DND-41 (cell line): ENCODE measurements around the gene GLT8D2.
A peak's percentile ranks its signal among the peaks of the same experiment; 100 is the strongest.

Experiments used
- ATAC-seq: fragments of 200-7000 bp; cut with Tn5 transposase; 3 replicates; pipeline ENCODE4 v1.9.1; 2021; ENCODE audit warnings: low read depth; ENCODE audit not compliant: insufficient read depth
- DNase-seq: peaks from one replicate; pipeline ENCODE4 v3.0.0-alpha.2; 2020
- H2AFZ ChIP-seq: 2 replicates; pipeline ENCODE4 v1.6.0; 2012; ENCODE audit warnings: low read depth, low read length
- H3K27ac ChIP-seq: 2 replicates; pipeline ENCODE4 v1.5.1; 2012; ENCODE audit warnings: low read length, inconsistent platforms
- H3K27me3 ChIP-seq: fragments of 200-600 bp; sonication (generic); 2 replicates; pipeline ENCODE4 v1.6.0; 2012; ENCODE audit warnings: low read length, mild to moderate bottlenecking, inconsistent platforms; ENCODE audit not compliant: insufficient read depth, poor library complexity
- H3K36me3 ChIP-seq: 2 replicates; pipeline ENCODE4 v1.5.1; 2012; ENCODE audit warnings: low read length, inconsistent platforms; ENCODE audit not compliant: insufficient read depth
- H3K4me1 ChIP-seq: 2 replicates; pipeline ENCODE4 v1.5.1; 2012; ENCODE audit warnings: mild to moderate bottlenecking, low read length; ENCODE audit not compliant: insufficient read depth
- H3K4me2 ChIP-seq: 2 replicates; pipeline ENCODE4 v1.6.0; 2012; ENCODE audit warnings: mild to moderate bottlenecking, moderate library complexity, low read length, inconsistent platforms; ENCODE audit not compliant: insufficient read depth
- H3K4me3 ChIP-seq, 2 experiments: fragments of 200-600 bp in 1 of 2; shearing (Covaris generic) in 1 of 2; 2 replicates each; pipeline ENCODE4 v1.5.1; 2012 to 2016; ENCODE audit warnings: inconsistent platforms in 2 of 2, low read length in 2 of 2, mild to moderate bottlenecking in 2 of 2, low read depth in 1 of 2, moderate library complexity in 1 of 2
- H3K79me2 ChIP-seq: 2 replicates; pipeline ENCODE4 v1.6.0; 2012; ENCODE audit warnings: low read length, inconsistent platforms; ENCODE audit not compliant: insufficient read depth
- H3K9ac ChIP-seq: 2 replicates; pipeline ENCODE4 v1.6.0; 2012; ENCODE audit warnings: low read depth, mild to moderate bottlenecking, inconsistent platforms, low read length, moderate library complexity
- H3K9me3 ChIP-seq: 2 replicates; pipeline ENCODE4 v1.5.1; 2012; ENCODE audit warnings: low read length, moderate library complexity, mild to moderate bottlenecking, inconsistent platforms; ENCODE audit not compliant: insufficient read depth, severe bottlenecking
- H4K20me1 ChIP-seq: 2 replicates; pipeline ENCODE4 v1.6.0; 2012; ENCODE audit warnings: low read length; ENCODE audit not compliant: insufficient read depth
- EZH2 ChIP-seq: IDR thresholded peaks from 3 replicates; pipeline ENCODE4 v1.6.1; 2012; ENCODE audit warnings: borderline replicate concordance, low read depth, mild to moderate bottlenecking, moderate library complexity, low read length, inconsistent platforms; ENCODE audit not compliant: severe bottlenecking
- TF ChIP-seq, protein P1 (sequence below): IDR thresholded peaks from 2 replicates; pipeline ENCODE4 v1.5.1; 2012; ENCODE audit warnings: borderline replicate concordance, low read length, moderate library complexity, mild to moderate bottlenecking; ENCODE audit not compliant: poor library complexity, severe bottlenecking; ENCODE audit errors: extremely low read depth

Gene GLT8D2

DNA sequence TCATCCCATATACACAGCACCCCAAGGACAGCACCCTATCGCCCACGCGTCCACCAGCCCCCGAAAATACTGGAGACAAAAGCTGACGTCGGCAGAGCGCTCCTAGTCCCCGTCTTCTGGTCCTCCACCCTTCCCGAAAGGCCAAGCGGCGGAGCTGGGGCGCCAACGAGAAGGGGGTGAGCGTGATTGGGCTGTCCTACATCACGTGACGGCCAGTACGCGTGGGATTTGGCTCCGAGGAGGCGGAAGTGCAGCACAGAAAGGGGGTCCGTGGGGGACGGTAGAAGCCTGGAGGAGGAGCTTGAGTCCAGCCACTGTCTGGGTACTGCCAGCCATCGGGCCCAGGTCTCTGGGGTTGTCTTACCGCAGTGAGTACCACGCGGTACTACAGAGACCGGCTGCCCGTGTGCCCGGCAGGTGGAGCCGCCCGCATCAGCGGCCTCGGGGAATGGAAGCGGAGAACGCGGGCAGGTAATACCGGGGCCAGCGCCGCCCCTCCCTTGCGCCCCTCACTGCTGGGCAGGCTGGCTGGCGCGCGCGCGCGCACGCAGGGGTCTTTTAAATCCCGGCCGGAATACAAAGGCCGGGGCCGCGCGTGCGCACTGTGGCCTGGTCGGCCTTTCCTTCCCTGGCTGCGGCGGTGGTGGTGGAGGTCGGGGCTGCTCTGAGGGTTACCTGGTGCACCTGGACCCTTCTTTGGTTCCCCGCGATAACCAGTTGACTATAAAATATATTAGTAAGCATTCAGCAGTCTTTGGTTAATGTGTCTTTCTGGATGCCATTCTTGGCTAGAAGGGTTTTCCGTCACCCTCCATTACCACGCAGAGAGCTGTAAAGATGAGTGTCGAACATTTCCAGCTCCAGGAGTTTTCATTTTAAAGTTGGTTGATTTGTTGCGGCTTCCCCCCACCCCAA is 84.1 kb downstream of the GLT8D2 start, which contains the start of gene TDG:
TDG (plus strand) TSS at position 283 of the 915 bp plus-strand sequence; CDS start at position 449, 166 bp downstream.
- H3K79me2 ChIP-seq, result peaks cover 69% of the 10 kb centered on the region
- peak within 1 kb of the TSS; percentile 94 for H2AFZ ChIP-seq

DNA sequence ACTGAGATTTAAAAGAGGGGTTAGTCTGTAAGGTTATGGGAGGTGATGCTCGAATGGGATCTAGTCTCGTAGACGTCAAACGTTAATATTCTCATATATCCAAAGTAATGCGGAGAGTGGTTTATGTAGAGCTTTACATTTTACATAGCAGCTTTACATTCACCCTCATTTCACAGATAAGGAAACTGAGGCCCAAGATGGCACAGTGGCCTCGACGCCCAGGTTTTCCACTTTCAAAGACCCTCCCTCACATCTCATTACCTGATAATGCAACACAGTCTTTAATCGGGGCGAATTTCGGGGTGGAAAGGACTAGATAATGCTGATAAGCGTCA is 84.8 kb downstream of the GLT8D2 start:
- TF ChIP-seq EZH2, result no peak
- TF ChIP-seq, protein P1, sequence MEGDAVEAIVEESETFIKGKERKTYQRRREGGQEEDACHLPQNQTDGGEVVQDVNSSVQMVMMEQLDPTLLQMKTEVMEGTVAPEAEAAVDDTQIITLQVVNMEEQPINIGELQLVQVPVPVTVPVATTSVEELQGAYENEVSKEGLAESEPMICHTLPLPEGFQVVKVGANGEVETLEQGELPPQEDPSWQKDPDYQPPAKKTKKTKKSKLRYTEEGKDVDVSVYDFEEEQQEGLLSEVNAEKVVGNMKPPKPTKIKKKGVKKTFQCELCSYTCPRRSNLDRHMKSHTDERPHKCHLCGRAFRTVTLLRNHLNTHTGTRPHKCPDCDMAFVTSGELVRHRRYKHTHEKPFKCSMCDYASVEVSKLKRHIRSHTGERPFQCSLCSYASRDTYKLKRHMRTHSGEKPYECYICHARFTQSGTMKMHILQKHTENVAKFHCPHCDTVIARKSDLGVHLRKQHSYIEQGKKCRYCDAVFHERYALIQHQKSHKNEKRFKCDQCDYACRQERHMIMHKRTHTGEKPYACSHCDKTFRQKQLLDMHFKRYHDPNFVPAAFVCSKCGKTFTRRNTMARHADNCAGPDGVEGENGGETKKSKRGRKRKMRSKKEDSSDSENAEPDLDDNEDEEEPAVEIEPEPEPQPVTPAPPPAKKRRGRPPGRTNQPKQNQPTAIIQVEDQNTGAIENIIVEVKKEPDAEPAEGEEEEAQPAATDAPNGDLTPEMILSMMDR, result no peak
- Histone ChIP-seq H3K36me3 (peaks cover 23% of the 10 kb centered on the region), H2AFZ (peak overlapping the region; percentile 94), H3K79me2 (peaks cover 63% of the 10 kb centered on the region), H3K4me3 (peak overlapping the region; percentile 43 to 77), H3K27ac (peak overlapping the region; percentile 91), H3K9me3 (no peaks in the 10 kb centered on the region), H3K4me2 (peak overlapping the region; percentile 66), H3K4me1 (peaks cover 39% of the 10 kb centered on the region), H3K9ac (peak overlapping the region; percentile 83), H3K27me3 (no peaks in the 10 kb centered on the region), H4K20me1 (peaks cover 15% of the 10 kb centered on the region)
- DNase-seq, result no peak
- ATAC-seq, result no peak; the same call in 2 of the 3 replicates

More for the DNA sequence above, 84.1 kb downstream of the GLT8D2 start, which contains the start of gene TDG:
- peak within 1 kb of the TSS; percentile 91 for H3K27ac ChIP-seq
- H3K4me3 ChIP-seq, result peak within 1 kb of the TSS; percentile 43 to 77
- H3K27me3 ChIP-seq, result no peaks in the 10 kb centered on the region
- TF ChIP-seq EZH2, result no peak
- TF ChIP-seq, protein P1, result peak; percentile 16
- H3K9ac ChIP-seq, result peak within 1 kb of the TSS; percentile 83
- peaks cover 39% of the 10 kb centered on the region for H3K4me1 ChIP-seq
- peak; percentile 99 for DNase-seq
- peaks cover 23% of the 10 kb centered on the region for H3K36me3 ChIP-seq
- peak within 1 kb of the TSS; percentile 66 for H3K4me2 ChIP-seq
- H3K9me3 ChIP-seq, result no peaks in the 10 kb centered on the region
- peak; percentile 94 for ATAC-seq
- peaks cover 16% of the 10 kb centered on the region for H4K20me1 ChIP-seq

DNA sequence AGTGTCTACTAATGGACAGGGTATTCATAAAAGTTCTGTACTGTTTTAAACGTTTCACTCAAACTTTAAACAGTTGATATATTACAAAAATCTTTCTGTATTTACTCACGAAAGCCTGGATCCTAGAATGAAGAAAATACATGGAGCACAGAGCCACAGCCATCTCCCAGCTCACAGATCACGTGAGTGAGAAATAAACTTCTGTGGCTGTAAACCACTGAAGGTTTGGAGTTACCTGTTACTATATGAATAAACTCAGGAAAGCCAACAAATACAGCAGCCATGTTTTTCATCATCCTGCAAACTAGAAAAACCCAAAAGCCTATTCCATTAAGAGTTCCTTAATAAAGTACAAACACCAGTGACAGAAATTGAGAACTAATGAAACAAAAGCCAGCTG is 85.2 kb downstream of the GLT8D2 start:
- Histone ChIP-seq H3K27ac (peak overlapping the region; percentile 91), H3K36me3 (peaks cover 23% of the 10 kb centered on the region), H3K79me2 (peaks cover 59% of the 10 kb centered on the region), H2AFZ (peak overlapping the region; percentile 94), H3K4me2 (peak overlapping the region; percentile 66), H4K20me1 (peaks cover 13% of the 10 kb centered on the region), H3K4me3 (peak overlapping the region; percentile 43 to 77), H3K9me3 (no peaks in the 10 kb centered on the region), H3K27me3 (no peaks in the 10 kb centered on the region), H3K9ac (peak overlapping the region; percentile 83), H3K4me1 (peaks cover 39% of the 10 kb centered on the region)
- no peak for TF ChIP-seq EZH2
- TF ChIP-seq, protein P1, result no peak
- DNase-seq (no peak), ATAC-seq (no peak)
